GM12878 (cell line): Measurements from ENCODE around the gene KLKB1. TPM values are rescaled to one million over a fixed set of nuclear protein-coding genes. Genes with fewer than 3 reads are reported as not detected.

Source experiments
- ATAC-seq: fragments of 200-7000 bp; cut with Tn5 transposase; 3 replicates; pipeline ENCODE4 v1.9.1; 2020; ENCODE audit warnings: mild to moderate bottlenecking, moderate library complexity
- BruUV-seq: library from RNA; stranded (reverse); fragments of 400-500 nt; replicated peaks from 2 replicates; lab custom pipeline; 2021; lab: Mats Ljungman, UMichigan
- CTCF ChIA-PET: fragments of 300-600 bp; sonication (Branson Sonifier 250); formaldehyde crosslinking; extraction: SDS; loops from one replicate; lab custom pipeline; 2021; ENCODE audit warnings: inconsistent platforms; lab: Yijun Ruan, JAX
- POLR2A ChIA-PET: fragments of 350-600 bp; formaldehyde crosslinking; extraction: SDS; loops from one replicate; lab custom pipeline; 2021; ENCODE audit warnings: inconsistent platforms; lab: Charles Lee
- RAD21 ChIA-PET: fragments of 300-600 bp; sonication (Branson Sonifier 250); formaldehyde crosslinking; loops from one replicate; lab custom pipeline; 2023; ENCODE audit warnings: antibody characterized with exemption; ENCODE audit not compliant: unreplicated experiment; lab: Charles Lee
- SMC1A ChIA-PET: fragments of 300-600 bp; sonication (Branson Sonifier 250); formaldehyde crosslinking; loops from one replicate; lab custom pipeline; 2023; ENCODE audit not compliant: unreplicated experiment, uncharacterized antibody; lab: Charles Lee
- DNase-seq: peaks from one replicate; pipeline ENCODE4 v3.0.0-alpha.2; 2011; ENCODE audit warnings: low read depth, low spot score
- FAIRE-seq: peaks from 3 replicates; lab custom pipeline; 2011; peaks lifted over from hg19 to GRCh38; lab: Jason Lieb, UNC
- H2AFZ ChIP-seq: 2 replicates; pipeline ENCODE4 v1.6.0; 2011; ENCODE audit warnings: low read depth, low read length, control low read depth; ENCODE audit not compliant: control insufficient read depth
- H3K27ac ChIP-seq: 2 replicates; pipeline ENCODE4 v1.5.1; 2011; ENCODE audit warnings: control low read depth; ENCODE audit not compliant: control insufficient read depth, insufficient read depth
- H3K27me3 ChIP-seq, 2 experiments: replicated peaks in 1 of 2; 2 replicates each; pipeline versions ENCODE4 v1.6.0 to v1.6.1; 2011; ENCODE audit warnings: low read length in 1 of 2; ENCODE audit not compliant: control insufficient read depth in 2 of 2, insufficient read depth in 2 of 2
- H3K36me3 ChIP-seq, 2 experiments: 2 replicates each; pipeline ENCODE4 v1.5.1; 2011; ENCODE audit warnings: low read length in 1 of 2; ENCODE audit not compliant: control insufficient read depth in 2 of 2, insufficient read depth in 2 of 2
- H3K4me1 ChIP-seq: 2 replicates; pipeline ENCODE4 v1.6.1; 2011; ENCODE audit warnings: mild to moderate bottlenecking, low read length, moderate library complexity, mixed read lengths; ENCODE audit not compliant: control insufficient read depth, insufficient read depth
- H3K4me2 ChIP-seq: 2 replicates; pipeline ENCODE4 v1.6.0; 2011; ENCODE audit warnings: control low read depth; ENCODE audit not compliant: control insufficient read depth, insufficient read depth
- H3K4me3 ChIP-seq: fragments of 200-600 bp; sonication (generic); 2 replicates; pipeline ENCODE4 v1.5.1; 2016
- H3K79me2 ChIP-seq: 2 replicates; pipeline ENCODE4 v1.6.0; 2011; ENCODE audit warnings: low read length; ENCODE audit not compliant: control insufficient read depth, insufficient read depth
- H3K9ac ChIP-seq: 2 replicates; pipeline ENCODE4 v1.8.0; 2011; ENCODE audit warnings: low read length, control low read depth, mixed read lengths; ENCODE audit not compliant: control insufficient read depth, insufficient read depth
- H3K9me3 ChIP-seq: replicated peaks from 3 replicates; pipeline ENCODE4 v1.5.1; 2011; ENCODE audit warnings: mild to moderate bottlenecking, low read length; ENCODE audit not compliant: control insufficient read depth, insufficient read depth
- H4K20me1 ChIP-seq: 2 replicates; pipeline ENCODE4 v1.6.0; 2011; ENCODE audit not compliant: control insufficient read depth, insufficient read depth
- LARP7 ChIP-seq: fragments of 450-650 bp; IDR thresholded peaks from 2 replicates; pipeline ENCODE4 v1.6.1; 2017; ENCODE audit warnings: mild to moderate bottlenecking
- NBN ChIP-seq: fragments of 450-650 bp; IDR thresholded peaks from 2 replicates; pipeline ENCODE4 v1.6.1; 2016
- NR2C2 ChIP-seq: IDR thresholded peaks from 2 replicates; pipeline ENCODE4 v1.6.1; 2011; ENCODE audit warnings: borderline replicate concordance, low read depth; ENCODE audit not compliant: control insufficient read depth, insufficient read length
- RAD21 ChIP-seq: IDR thresholded peaks from 2 replicates; pipeline ENCODE4 v1.6.1; 2011; ENCODE audit warnings: mild to moderate bottlenecking, low read depth, low read length, moderate library complexity; ENCODE audit not compliant: insufficient read depth
- SMC3 ChIP-seq: IDR thresholded peaks from 2 replicates; pipeline ENCODE4 v1.6.1; 2011; ENCODE audit warnings: low read length, improper control_type of control experiment, borderline replicate concordance
- WGBS: methylation state at CpG from one replicate; pipeline ENCODE4 v1.1.6; 2016; ENCODE audit warnings: low lambda C conversion rate; ENCODE audit not compliant: insufficient replicate concordance, insufficient coverage; ENCODE audit errors: missing lambda C conversion rate; 5-methylcytosine and 5-hydroxymethylcytosine counted together
- in situ Hi-C: fragments of 300-500 bp; cut with MboI; formaldehyde crosslinking; loops from 9 replicates; pipeline ENCODE4 v1.14.3; 2018; ENCODE audit warnings: mixed read lengths
- intact Hi-C: fragments of 100-400 bp; cut with micrococcal nuclease; formaldehyde crosslinking; loops from one replicate; pipeline ENCODE4 v1.14.2; 2022; ENCODE audit not compliant: unreplicated experiment
- polyA plus RNA-seq, 11 experiments: library from polyadenylated mRNA; depleted of rRNA in 4 of 11; unstranded in 6 of 11; stranded (reverse) in 5 of 11; fragments of >200 nt; fragmentation: Nextera tagmentation in 4 of 11; fragmentation: Illumina TruSeq in 1 of 11; extraction: Ambion mirVana in 4 of 11; extraction: Trizol in 1 of 11; gene quantifications; 1 replicate in 1 of 11; 2 replicates in 10 of 11; pipeline versions ENCODE4 v1.2.1 to v1.2.3, GENCODE V29; 2011 to 2016; ENCODE audit warnings: inconsistent platforms in 2 of 11, missing spikeins in 2 of 11, low read depth in 1 of 11
- total RNA-seq, 4 experiments: library from RNA; depleted of rRNA in 3 of 4; stranded (reverse); fragments of >200 nt in 3 of 4; fragmentation: Illumina TruSeq in 1 of 4; extraction: Trizol in 1 of 4; gene quantifications; 2 replicates each; pipeline versions ENCODE4 v1.2.1 to v1.2.3, GENCODE V29; 2013 to 2021
- TF ChIP-seq, protein P1 (sequence below), 3 experiments: IDR thresholded peaks in 2 of 3; conservative IDR thresholded peaks in 1 of 3; 2 replicates each; pipeline ENCODE4 v1.5.1; 2011; ENCODE audit warnings: low read depth in 3 of 3, low read length in 3 of 3, mild to moderate bottlenecking in 3 of 3, control low read depth in 2 of 3, moderate library complexity in 2 of 3, inconsistent platforms in 1 of 3, mixed read lengths in 1 of 3; ENCODE audit not compliant: control insufficient read depth in 2 of 3, insufficient read depth in 1 of 3; ENCODE audit errors: extremely low read depth in 1 of 3

Gene KLKB1
- total and polyA plus RNA-seq, 10 of the 15 experiments (the other 5 are each of a cell fraction or from before 2014, with no cell fraction given) = 0.04 TPM; not detected in 9

DNA sequence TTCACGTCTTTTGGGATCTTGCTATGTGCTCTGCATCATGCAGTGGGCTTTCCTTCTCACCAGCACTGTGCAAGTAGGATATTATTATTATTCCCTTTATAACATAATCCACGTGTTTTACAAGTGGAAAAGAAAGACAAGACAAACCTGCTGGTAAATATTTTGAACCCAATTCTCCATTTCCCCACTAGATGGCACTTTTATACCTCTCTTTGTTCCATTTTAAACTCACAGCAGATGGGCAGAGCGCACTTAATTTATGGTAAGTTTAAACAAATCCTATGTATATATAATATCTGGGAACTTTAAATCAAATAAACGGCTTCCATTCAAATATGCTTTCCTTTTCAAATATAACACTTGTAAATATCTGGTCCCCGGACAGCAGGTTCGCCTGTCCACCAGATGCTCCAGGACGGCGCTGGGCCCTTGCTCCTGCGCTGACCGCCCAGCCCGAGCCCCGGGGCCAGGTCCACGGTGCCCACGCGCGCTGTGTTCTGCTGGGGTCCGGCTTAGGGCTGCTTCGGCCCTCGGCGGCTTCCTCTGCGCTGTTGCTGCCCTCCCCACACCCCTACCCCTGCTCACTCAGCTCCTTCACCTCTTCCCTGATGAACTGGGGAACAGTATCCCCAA is 69.8 kb downstream of the KLKB1 start:
- no peaks in the 10 kb centered on the region for H4K20me1 ChIP-seq
- no peak overlapping the region for H3K27ac ChIP-seq
- ChIA-PET SMC1A (no interaction called here), CTCF (interaction anchor here (1.4 to 4.3 kb wide), 2 partner anchors 167 to 290 kb away, joined by 3 to 34 read pairs; no protein-coding TSS in a partner anchor), RAD21 (no interaction called here), POLR2A (interaction anchor here (0.6 kb wide), 1 partner anchor 400 kb away, joined by 3 read pairs; no protein-coding TSS in a partner anchor)
- WGBS = 35% methylated on average over 21 of the region's 21 CpGs
- no peak for DNase-seq
- no peaks in the 10 kb centered on the region for H3K9me3 ChIP-seq
- FAIRE-seq = peak; percentile 44
- in situ Hi-C loops (loop anchor here (5.0 kb wide), 1 partner anchor 290 kb away; no protein-coding TSS in a partner anchor), intact Hi-C loops (loop anchor here (1.0 kb wide), 1 partner anchor 290 kb away; no protein-coding TSS in a partner anchor)
- H3K4me1 ChIP-seq = no peaks in the 10 kb centered on the region
- H2AFZ ChIP-seq = no peak overlapping the region
- ATAC-seq = peak; percentile 49
- H3K4me3 ChIP-seq = no peak overlapping the region
- no peaks in the 10 kb centered on the region for H3K79me2 ChIP-seq
- no peak overlapping the region for H3K9ac ChIP-seq
- no TSS peak for BruUV-seq
- H3K27me3 ChIP-seq = no peaks in the 10 kb centered on the region; a peak in 1 of 4 replicates
- no peaks in the 10 kb centered on the region for H3K36me3 ChIP-seq
- TF ChIP-seq LARP7 (no peak), NBN (no peak), NR2C2 (no peak), SMC3 (peak; percentile 57; the same call in 1 of the 2 replicates), RAD21 (peak; percentile 84)
- TF ChIP-seq, protein P1, sequence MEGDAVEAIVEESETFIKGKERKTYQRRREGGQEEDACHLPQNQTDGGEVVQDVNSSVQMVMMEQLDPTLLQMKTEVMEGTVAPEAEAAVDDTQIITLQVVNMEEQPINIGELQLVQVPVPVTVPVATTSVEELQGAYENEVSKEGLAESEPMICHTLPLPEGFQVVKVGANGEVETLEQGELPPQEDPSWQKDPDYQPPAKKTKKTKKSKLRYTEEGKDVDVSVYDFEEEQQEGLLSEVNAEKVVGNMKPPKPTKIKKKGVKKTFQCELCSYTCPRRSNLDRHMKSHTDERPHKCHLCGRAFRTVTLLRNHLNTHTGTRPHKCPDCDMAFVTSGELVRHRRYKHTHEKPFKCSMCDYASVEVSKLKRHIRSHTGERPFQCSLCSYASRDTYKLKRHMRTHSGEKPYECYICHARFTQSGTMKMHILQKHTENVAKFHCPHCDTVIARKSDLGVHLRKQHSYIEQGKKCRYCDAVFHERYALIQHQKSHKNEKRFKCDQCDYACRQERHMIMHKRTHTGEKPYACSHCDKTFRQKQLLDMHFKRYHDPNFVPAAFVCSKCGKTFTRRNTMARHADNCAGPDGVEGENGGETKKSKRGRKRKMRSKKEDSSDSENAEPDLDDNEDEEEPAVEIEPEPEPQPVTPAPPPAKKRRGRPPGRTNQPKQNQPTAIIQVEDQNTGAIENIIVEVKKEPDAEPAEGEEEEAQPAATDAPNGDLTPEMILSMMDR (IDR thresholded peaks at IDR 0.05 in 2 of 3, conservative IDR thresholded peaks at IDR 0.05 in 1 of 3; ENCODE audit: control insufficient read depth in 2 of 3, extremely low read depth in 1 of 3, insufficient read depth in 1 of 3, low read depth in 3 of 3, low read length in 3 of 3) = peak; percentile 44 to 64 (median 56); a peak in 4 of 6 replicates
- TF ChIP-seq, all 136 proteins: peak for 3
- no peak overlapping the region for H3K4me2 ChIP-seq
